HCT116 (cell line): ENCODE results near the gene IFT88. TPM values are rescaled to one million over a fixed set of nuclear protein-coding genes. Genes with fewer than 3 reads are reported as not detected.
A peak's percentile ranks its signal among the peaks of the same experiment; 100 is the strongest.

ENCODE experiments used
- ATF3 ChIP-seq: IDR thresholded peaks from 2 replicates; pipeline ENCODE4 v1.6.1; 2012
- CBX3 ChIP-seq: IDR thresholded peaks from 2 replicates; pipeline ENCODE4 v1.6.1; 2012; ENCODE audit warnings: low read depth
- CEBPB ChIP-seq: IDR thresholded peaks from 2 replicates; pipeline ENCODE4 v1.6.1; 2012; ENCODE audit warnings: low read depth
- CTCF ChIP-seq, 3 experiments: fragments of 200-600 bp in 1 of 3; sonication (generic) in 1 of 3; IDR thresholded peaks in 2 of 3; conservative IDR thresholded peaks in 1 of 3; 2 replicates each; pipeline ENCODE4 v1.5.1; 2012 to 2017; ENCODE audit warnings: low read depth in 2 of 3, low read length in 2 of 3, antibody characterized with exemption in 1 of 3, borderline replicate concordance in 1 of 3, control low read depth in 1 of 3, mild to moderate bottlenecking in 1 of 3, mixed read lengths in 1 of 3, mixed run types in 1 of 3, moderate library complexity in 1 of 3; ENCODE audit not compliant: insufficient read depth in 1 of 3
- ELF1 ChIP-seq: IDR thresholded peaks from 2 replicates; pipeline ENCODE4 v1.6.1; 2012; ENCODE audit warnings: low read depth, borderline replicate concordance
- FOSL1 ChIP-seq: IDR thresholded peaks from 2 replicates; pipeline ENCODE4 v1.6.1; 2012; ENCODE audit warnings: low read depth
- JUND ChIP-seq: IDR thresholded peaks from 2 replicates; pipeline ENCODE4 v1.6.1; 2012
- POLR2A ChIP-seq: IDR thresholded peaks from 2 replicates; pipeline ENCODE4 v1.7.0; 2011; ENCODE audit warnings: borderline replicate concordance; ENCODE audit not compliant: insufficient read depth, insufficient read length; ENCODE audit errors: extremely low read depth
- REST ChIP-seq: IDR thresholded peaks from 2 replicates; pipeline ENCODE4 v1.6.1; 2012; ENCODE audit warnings: low read depth
- total RNA-seq: library from RNA; stranded (reverse); gene quantifications from one replicate; pipeline ENCODE4 v1.2.1, GENCODE V29; 2021; ENCODE audit not compliant: unreplicated experiment

IFT88 gene
- total RNA-seq, 1 experiment from 2014 or later, result 13.1 TPM

GRCh38 chr13:20703780-20704458 is 137.0 kb downstream of the IFT88 start (continued):
- TF ChIP-seq CTCF (IDR thresholded peaks at IDR 0.05 in 2 of 3, conservative IDR thresholded peaks at IDR 0.05 in 1 of 3; ENCODE audit: borderline replicate concordance in 1 of 3, insufficient read depth in 1 of 3, low read depth in 2 of 3, low read length in 2 of 3) (peak in 2 of 3 experiments; percentile 36 to 49; a peak in 4 of 6 replicates), FOSL1 (no peak), REST (no peak), POLR2A (no peak), JUND (no peak), ATF3 (no peak), CBX3 (0 out of 2 replicates have a peak, but pooled peaks have one; percentile 13), CEBPB (no peak), ELF1 (no peak)
